Liver (tissue), 9 donors: ENCODE data around the gene VDAC1. TPM values are rescaled to one million over a fixed set of nuclear protein-coding genes. Genes with fewer than 3 reads are reported as not detected.

Experiments used
- DNase-seq: peaks from one replicate; pipeline ENCODE4 v3.0.0-alpha.2; 2017; ENCODE audit warnings: low spot score
- H3K27ac ChIP-seq, 2 donors: one replicate each; pipeline ENCODE4 v1.7.0; 2013; ENCODE audit warnings: inconsistent platforms in 2 of 2, low read length in 2 of 2, control low read depth in 1 of 2, low read depth in 1 of 2, mild to moderate bottlenecking in 1 of 2
- H3K27me3 ChIP-seq, 4 donors: one replicate each; pipeline versions ENCODE4 v1.6.1 to v1.7.0; 2013; ENCODE audit warnings: low read length in 3 of 4, inconsistent platforms in 1 of 4, mild to moderate bottlenecking in 1 of 4, moderate library complexity in 1 of 4; ENCODE audit not compliant: control insufficient read depth in 4 of 4, insufficient read depth in 4 of 4
- H3K36me3 ChIP-seq, 4 donors: one replicate each; pipeline versions ENCODE4 v1.6.1 to v1.7.0; 2013; ENCODE audit warnings: low read length in 3 of 4, mild to moderate bottlenecking in 3 of 4, low read depth in 1 of 4, moderate library complexity in 1 of 4; ENCODE audit not compliant: control insufficient read depth in 4 of 4, insufficient read depth in 3 of 4
- H3K4me1 ChIP-seq, 4 donors: one replicate each; pipeline versions ENCODE4 v1.6.1 to v1.7.0; 2013; ENCODE audit warnings: low read length in 3 of 4, mild to moderate bottlenecking in 3 of 4, moderate library complexity in 1 of 4; ENCODE audit not compliant: control insufficient read depth in 4 of 4, insufficient read depth in 4 of 4
- H3K4me3 ChIP-seq, 3 donors: one replicate each; pipeline versions ENCODE4 v1.6.1 to v1.7.0; 2013; ENCODE audit warnings: low read length in 3 of 3, control low read depth in 1 of 3, low read depth in 1 of 3, mild to moderate bottlenecking in 1 of 3
- H3K9ac ChIP-seq, 2 donors: one replicate each; pipeline ENCODE4 v1.7.0; 2013; ENCODE audit warnings: low read length in 2 of 2, mild to moderate bottlenecking in 2 of 2, moderate library complexity in 2 of 2, control low read depth in 1 of 2, low read depth in 1 of 2
- H3K9me3 ChIP-seq, 4 donors: one replicate each; pipeline versions ENCODE4 v1.6.1 to v1.7.0; 2013; ENCODE audit warnings: low read length in 3 of 4; ENCODE audit not compliant: control insufficient read depth in 4 of 4
- FOXA1 ChIP-seq: IDR thresholded peaks from 2 replicates; pipeline ENCODE4 v1.6.1; 2016; ENCODE audit warnings: antibody characterized with exemption
- FOXA2 ChIP-seq: IDR thresholded peaks from 2 replicates; pipeline ENCODE4 v1.6.1; 2016; ENCODE audit warnings: antibody characterized with exemption
- GABPA ChIP-seq, 2 donors: IDR thresholded peaks in 1 of 2; conservative IDR thresholded peaks in 1 of 2; 2 replicates each; pipeline ENCODE4 v1.6.1; 2016; ENCODE audit warnings: antibody characterized with exemption in 2 of 2, mild to moderate bottlenecking in 1 of 2, moderate library complexity in 1 of 2
- JUND ChIP-seq, 2 donors: IDR thresholded peaks; 2 replicates each; pipeline ENCODE4 v1.6.1; 2016; ENCODE audit warnings: antibody characterized with exemption in 2 of 2
- NR2F2 ChIP-seq: IDR thresholded peaks from 2 replicates; pipeline ENCODE4 v1.6.1; 2016; ENCODE audit warnings: antibody characterized with exemption
- RAD21 ChIP-seq, 2 donors: IDR thresholded peaks; 2 replicates each; pipeline ENCODE4 v1.6.1; 2016; ENCODE audit warnings: antibody characterized with exemption in 2 of 2, mild to moderate bottlenecking in 2 of 2
- REST ChIP-seq: IDR thresholded peaks from 2 replicates; pipeline ENCODE4 v1.6.1; 2016; ENCODE audit warnings: antibody characterized with exemption, mild to moderate bottlenecking
- SP1 ChIP-seq: IDR thresholded peaks from 2 replicates; pipeline ENCODE4 v1.6.1; 2018; ENCODE audit warnings: antibody characterized with exemption, mild to moderate bottlenecking
- ZBTB33 ChIP-seq: IDR thresholded peaks from 2 replicates; pipeline ENCODE4 v1.6.1; 2016; ENCODE audit warnings: antibody characterized with exemption
- WGBS: extraction: QIAGEN DNeasy Blood & Tissue Kit; methylation state at CpG from one replicate; pipeline ENCODE4 v1.1.7; 2013; 5-methylcytosine and 5-hydroxymethylcytosine counted together
- polyA plus RNA-seq, 2 donors: library from polyadenylated mRNA; stranded (reverse) in 1 of 2; unstranded in 1 of 2; fragments of 200-250 nt in 1 of 2; fragments of >200 nt in 1 of 2; fragmentation: Nextera tagmentation in 1 of 2; extraction: Ambion mirVana in 1 of 2; gene quantifications; one replicate each; pipeline versions ENCODE4 v1.2.1 to v1.2.3, GENCODE V29; 2013 to 2015
- total RNA-seq, 2 donors: library from RNA; depleted of rRNA; stranded (reverse); fragments of >200 nt; gene quantifications; one replicate each; pipeline ENCODE4 v1.2.3, GENCODE V29; 2014
- donor health status: healthy.
- donor health status: healthy.
- donor health status: healthy.
- donor health status: healthy.
- donor health status: healthy.

The VDAC1 gene
- total and polyA plus RNA-seq, 4 donors: 85.4 to 139 (median 121) TPM

GRCh38 chr5:133994990-133995333 lies 9.8 kb downstream of the VDAC1 start:
- Histone ChIP-seq H3K27ac (no peak overlapping the region), H3K27me3 (no peaks in the 10 kb centered on the region), H3K36me3 (peaks cover 5 to 15% (median 14%) of the 10 kb centered on the region in 4 donors), H3K9me3 (no peaks in the 10 kb centered on the region), H3K9ac (no peak overlapping the region), H3K4me1 (peaks cover 14 to 49% (median 32%) of the 10 kb centered on the region in 4 donors), H3K4me3 (no peak overlapping the region)
- TF ChIP-seq GABPA (IDR thresholded peaks at IDR 0.05 in 1 of 2, conservative IDR thresholded peaks at IDR 0.05 in 1 of 2) (no peak), REST (no peak)
- 92% methylated on average over 6 of the region's 6 CpGs for WGBS
- no peak for DNase-seq

GRCh38 chr5:133994297-133994989 lies 10.3 kb downstream of the VDAC1 start:
- no peaks in the 10 kb centered on the region for H3K27me3 ChIP-seq
- H3K9me3 ChIP-seq: no peaks in the 10 kb centered on the region
- H3K27ac ChIP-seq: no peak overlapping the region
- no peak for DNase-seq
- peaks cover 13 to 44% (median 29%) of the 10 kb centered on the region in 4 donors for H3K4me1 ChIP-seq
- H3K9ac ChIP-seq: no peak overlapping the region
- WGBS: 80% methylated on average over 9 of the region's 9 CpGs
- no peak for TF ChIP-seq NR2F2
- no peak for TF ChIP-seq FOXA1
- TF ChIP-seq SP1: no peak
- peaks cover 9 to 20% (median 16%) of the 10 kb centered on the region in 4 donors for H3K36me3 ChIP-seq
- no peak overlapping the region for H3K4me3 ChIP-seq

- H3K27me3 ChIP-seq: no peaks in the 10 kb centered on the region
- H3K9ac ChIP-seq: no peak overlapping the region
- H3K4me1 ChIP-seq: peaks cover 13 to 41% (median 27%) of the 10 kb centered on the region in 4 donors
- no peak for DNase-seq
- WGBS: 59% methylated on average over 2 of the region's 2 CpGs
- no peak overlapping the region for H3K4me3 ChIP-seq
- no peak overlapping the region for H3K27ac ChIP-seq
- H3K36me3 ChIP-seq: peaks cover 14 to 27% (median 20%) of the 10 kb centered on the region in 4 donors
- H3K9me3 ChIP-seq: no peaks in the 10 kb centered on the region
- TF ChIP-seq JUND (IDR thresholded peaks at IDR 0.05) (no peak), RAD21 (IDR thresholded peaks at IDR 0.05) (no peak), ZBTB33 (no peak), FOXA2 (no peak), GABPA (IDR thresholded peaks at IDR 0.05 in 1 of 2, conservative IDR thresholded peaks at IDR 0.05 in 1 of 2) (no peak)
Measured at GRCh38 chr5:133993185-133993936, 11.4 kb downstream of the VDAC1 start.
